HCT116 (cell line): ENCODE results near the gene PNPLA2. TPM values are rescaled to one million over a fixed set of nuclear protein-coding genes. Genes with fewer than 3 reads are reported as not detected.
A peak's percentile ranks its signal among the peaks of the same experiment; 100 is the strongest.

Source experiments
- ATAC-seq: fragments of 200-7000 bp; cut with Tn5 transposase; 2 replicates; pipeline ENCODE4 v1.9.1; 2020; ENCODE audit warnings: mild to moderate bottlenecking, moderate library complexity
- BruUV-seq: library from RNA; stranded (reverse); fragments of 400-500 nt; replicated peaks from 2 replicates; lab custom pipeline; 2021; lab: Mats Ljungman, UMichigan
- CTCF ChIA-PET: fragments of 300-600 bp; sonication (Branson Sonifier 250); formaldehyde crosslinking; loops from one replicate; lab custom pipeline; 2021; ENCODE audit warnings: antibody characterized with exemption; lab: Charles Lee
- POLR2A ChIA-PET: fragments of 300-600, 350-600 bp; sonication (Branson Sonifier 250); formaldehyde crosslinking; loops from one replicate; lab custom pipeline; 2021; ENCODE audit warnings: antibody characterized with exemption; lab: Charles Lee
- RAD21 ChIA-PET, 2 experiments: fragments of 300-600 bp; sonication (Branson Sonifier 250); formaldehyde crosslinking; loops; one replicate each; lab custom pipeline; 2023; ENCODE audit warnings: low total read pairs in 2 of 2; ENCODE audit not compliant: uncharacterized antibody in 2 of 2, unreplicated experiment in 2 of 2, low non-redundant PET in 1 of 2; lab: Charles Lee
- DNase-seq: peaks from one replicate; pipeline ENCODE4 v3.0.0-alpha.2; 2010; ENCODE audit warnings: low read depth, low spot score
- H2AFZ ChIP-seq: fragments of 200-600 bp; shearing (Covaris generic), sonication (generic); 2 replicates; pipeline ENCODE4 v1.6.1; 2017; ENCODE audit warnings: low read depth, mixed run types, mixed read lengths, antibody characterized with exemption, low read length; ENCODE audit not compliant: poor library complexity, severe bottlenecking
- H3K27ac ChIP-seq: 2 replicates; pipeline ENCODE4 v1.5.1; 2012; ENCODE audit warnings: low read depth, low read length
- H3K27me3 ChIP-seq: fragments of 200-600 bp; sonication (generic); 2 replicates; pipeline ENCODE4 v1.6.1; 2016; ENCODE audit warnings: mixed run types, low read length, mixed read lengths; ENCODE audit not compliant: insufficient read depth
- H3K36me3 ChIP-seq, 2 experiments: fragments of 200-500 bp in 1 of 2; fragments of 200-600 bp in 1 of 2; sonication (Bioruptor generic) in 1 of 2; sonication (generic) in 1 of 2; 2 replicates each; pipeline versions ENCODE4 v1.5.1 to v1.6.1; 2014 to 2016; ENCODE audit warnings: low read length in 2 of 2, inconsistent platforms in 1 of 2, mixed read lengths in 1 of 2, mixed run types in 1 of 2; ENCODE audit not compliant: insufficient read depth in 2 of 2, control insufficient read depth in 1 of 2
- H3K4me1 ChIP-seq, 2 experiments: fragments of 200-600 bp in 1 of 2; sonication (generic) in 1 of 2; 2 replicates each; pipeline versions ENCODE4 v1.5.1 to v1.6.1; 2012 to 2017; ENCODE audit warnings: low read length in 2 of 2, inconsistent platforms in 1 of 2, mild to moderate bottlenecking in 1 of 2, mixed read lengths in 1 of 2, mixed run types in 1 of 2, moderate library complexity in 1 of 2; ENCODE audit not compliant: insufficient read depth in 2 of 2, control insufficient read depth in 1 of 2
- H3K4me2 ChIP-seq: fragments of 200-600 bp; sonication (generic); 2 replicates; pipeline ENCODE4 v1.6.1; 2017; ENCODE audit warnings: mixed run types, low read length, mixed read lengths
- H3K4me3 ChIP-seq, 2 experiments: fragments of 200-600 bp in 1 of 2; sonication (generic) in 1 of 2; replicated peaks in 1 of 2; 2 replicates each; pipeline ENCODE4 v1.5.1; 2011 to 2016; ENCODE audit warnings: low read length in 2 of 2, control low read depth in 1 of 2, low read depth in 1 of 2, mild to moderate bottlenecking in 1 of 2, mixed read lengths in 1 of 2, mixed run types in 1 of 2
- H3K79me2 ChIP-seq: fragments of 200-600 bp; sonication (generic); 2 replicates; pipeline ENCODE4 v1.6.1; 2017; ENCODE audit warnings: mild to moderate bottlenecking, mixed run types, low read length, moderate library complexity, mixed read lengths; ENCODE audit not compliant: insufficient read depth
- H3K9ac ChIP-seq: fragments of 200-600 bp; sonication (generic); 2 replicates; pipeline ENCODE4 v1.6.1; 2016; ENCODE audit warnings: low read length, mixed read lengths
- H3K9me2 ChIP-seq: fragments of 200-600 bp; sonication (generic), shearing (Covaris generic); 2 replicates; pipeline ENCODE4 v1.6.1; 2017; ENCODE audit warnings: mixed run types, mild to moderate bottlenecking, moderate library complexity; ENCODE audit not compliant: insufficient read depth
- H3K9me3 ChIP-seq, 2 experiments: fragments of 200-500 bp in 1 of 2; fragments of 200-600 bp in 1 of 2; sonication (Bioruptor generic) in 1 of 2; sonication (generic) in 1 of 2; 2 replicates each; pipeline ENCODE4 v1.6.1; 2014 to 2017; ENCODE audit warnings: low read length in 2 of 2, mixed read lengths in 2 of 2, inconsistent platforms in 1 of 2, low read depth in 1 of 2, mild to moderate bottlenecking in 1 of 2, mixed run types in 1 of 2, moderate library complexity in 1 of 2; ENCODE audit not compliant: control insufficient read depth in 1 of 2, insufficient read depth in 1 of 2
- H4K20me1 ChIP-seq: fragments of 200-600 bp; sonication (generic), shearing (Covaris generic); 2 replicates; pipeline ENCODE4 v1.6.1; 2017; ENCODE audit warnings: mixed run types, mild to moderate bottlenecking, moderate library complexity; ENCODE audit not compliant: insufficient read depth
- CBX3 ChIP-seq: IDR thresholded peaks from 2 replicates; pipeline ENCODE4 v1.6.1; 2012; ENCODE audit warnings: low read depth
- EGR1 ChIP-seq: IDR thresholded peaks from 2 replicates; pipeline ENCODE4 v1.6.1; 2012; ENCODE audit warnings: low read depth
- EZH2 ChIP-seq: fragments of 200-600 bp; sonication (generic); IDR thresholded peaks from 2 replicates; pipeline ENCODE4 v1.6.1; 2017; ENCODE audit warnings: antibody characterized with exemption, mixed run types
- EZH2phosphoT487 ChIP-seq: fragments of 200-600 bp; IDR thresholded peaks from 2 replicates; pipeline ENCODE4 v1.6.1; 2018; ENCODE audit warnings: antibody characterized with exemption, borderline replicate concordance
- JUND ChIP-seq: IDR thresholded peaks from 2 replicates; pipeline ENCODE4 v1.6.1; 2012
- POLR2AphosphoS5 ChIP-seq: IDR thresholded peaks from 2 replicates; pipeline ENCODE4 v1.6.1; 2011; ENCODE audit warnings: mild to moderate bottlenecking, low read depth, low read length, moderate library complexity
- RAD21 ChIP-seq: IDR thresholded peaks from 2 replicates; pipeline ENCODE4 v1.6.1; 2012; ENCODE audit warnings: low read depth, mild to moderate bottlenecking
- SIN3A ChIP-seq: IDR thresholded peaks from 2 replicates; pipeline ENCODE4 v1.6.1; 2012; ENCODE audit warnings: low read depth
- SP1 ChIP-seq: IDR thresholded peaks from 2 replicates; pipeline ENCODE4 v1.6.1; 2012; ENCODE audit warnings: low read depth
- SRF ChIP-seq: IDR thresholded peaks from 2 replicates; pipeline ENCODE4 v1.6.1; 2012; ENCODE audit warnings: low read depth
- TCF7L2 ChIP-seq: IDR thresholded peaks from 2 replicates; pipeline ENCODE4 v1.7.0; 2011; ENCODE audit warnings: borderline replicate concordance, inconsistent platforms; ENCODE audit not compliant: insufficient read depth, insufficient read length; ENCODE audit errors: extremely low read depth
- YY1 ChIP-seq: IDR thresholded peaks from 2 replicates; pipeline ENCODE4 v1.6.1; 2011; ENCODE audit warnings: low read length, low read depth, moderate library complexity, mild to moderate bottlenecking; ENCODE audit not compliant: insufficient replicate concordance; ENCODE audit errors: extremely low read depth
- ZFX ChIP-seq: fragments of 450-650 bp; IDR thresholded peaks from 2 replicates; pipeline ENCODE4 v1.6.1; 2017
- intact Hi-C: fragments of 100-400 bp; cut with micrococcal nuclease; formaldehyde crosslinking; loops from 2 replicates; pipeline ENCODE4 v1.10.0; 2022
- total RNA-seq: library from RNA; stranded (reverse); gene quantifications from one replicate; pipeline ENCODE4 v1.2.1, GENCODE V29; 2021; ENCODE audit not compliant: unreplicated experiment
- TF ChIP-seq, protein P1 (sequence below): IDR thresholded peaks from 2 replicates; pipeline ENCODE4 v1.6.1; 2011; ENCODE audit warnings: mild to moderate bottlenecking, low read length, moderate library complexity; ENCODE audit not compliant: insufficient replicate concordance; ENCODE audit errors: extremely low read depth
- TF ChIP-seq, protein P2 (sequence below): IDR thresholded peaks from 2 replicates; pipeline ENCODE4 v1.6.1; 2012
- TF ChIP-seq, protein P3 (sequence below): IDR thresholded peaks from 2 replicates; pipeline ENCODE4 v1.6.1; 2012
- TF ChIP-seq, protein P4 (sequence below): IDR thresholded peaks from 2 replicates; pipeline ENCODE4 v1.6.1; 2012; ENCODE audit warnings: low read depth
- TF ChIP-seq, protein P5 (sequence below), 3 experiments: fragments of 200-600 bp in 1 of 3; sonication (generic) in 1 of 3; IDR thresholded peaks in 2 of 3; conservative IDR thresholded peaks in 1 of 3; 2 replicates each; pipeline ENCODE4 v1.5.1; 2012 to 2017; ENCODE audit warnings: low read depth in 2 of 3, low read length in 2 of 3, antibody characterized with exemption in 1 of 3, borderline replicate concordance in 1 of 3, control low read depth in 1 of 3, mild to moderate bottlenecking in 1 of 3, mixed read lengths in 1 of 3, mixed run types in 1 of 3, moderate library complexity in 1 of 3; ENCODE audit not compliant: insufficient read depth in 1 of 3

PNPLA2 gene
- total RNA-seq, 1 experiment from 2014 or later, result 124 TPM

DNA sequence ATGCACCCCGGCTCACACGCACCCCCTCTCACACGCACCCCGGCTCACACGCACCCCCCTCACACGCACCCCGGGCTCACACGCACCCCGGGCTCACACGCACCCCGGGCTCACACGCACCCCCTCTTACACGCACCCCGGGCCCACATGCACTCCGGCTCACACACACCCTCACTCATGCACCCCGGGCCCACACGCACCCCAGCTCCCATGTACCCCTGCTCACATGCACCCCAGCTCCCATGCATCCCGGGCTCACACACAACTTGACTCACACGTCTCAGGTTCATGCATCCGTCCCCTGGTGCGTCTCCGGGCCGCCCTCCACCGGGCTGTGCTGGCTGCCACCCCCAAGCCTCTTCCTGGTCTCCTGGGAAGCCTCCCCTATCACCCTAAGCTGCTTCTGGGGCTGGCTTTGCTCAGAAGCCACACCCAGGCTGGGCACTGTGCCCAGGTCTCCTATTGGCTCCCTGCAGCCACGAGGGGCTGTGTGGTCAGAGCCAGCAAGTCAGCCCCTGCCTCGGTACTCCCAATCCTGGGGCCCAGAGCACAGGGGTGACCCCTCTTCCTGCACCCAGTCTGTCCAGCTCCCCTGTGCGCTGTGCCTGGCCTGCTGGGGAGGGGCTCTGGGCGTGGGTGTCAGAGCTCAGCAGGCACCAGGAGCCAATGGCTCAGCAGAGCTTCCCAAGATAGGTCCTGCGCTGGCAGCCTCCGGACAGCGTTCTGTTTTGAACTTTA is 40.8 kb downstream of the PNPLA2 start:
- no peak overlapping the region for H3K4me3 ChIP-seq
- peak overlapping the region; percentile 42; the same call in 1 of the 2 replicates for H3K27ac ChIP-seq
- no peak for DNase-seq
- intact Hi-C loops, result no loop called here
- peak overlapping the region; percentile 17; the same call in 1 of the 2 replicates for H3K4me2 ChIP-seq
- no peaks in the 10 kb centered on the region for H3K36me3 ChIP-seq
- CTCF ChIA-PET, result interaction anchor here (1.3 kb wide), 1 partner anchor 11 kb away, joined by 4 read pairs; no protein-coding TSS in a partner anchor
- no peaks in the 10 kb centered on the region for H4K20me1 ChIP-seq
- H3K9me2 ChIP-seq, result no peaks in the 10 kb centered on the region
- TF ChIP-seq, protein P1, sequence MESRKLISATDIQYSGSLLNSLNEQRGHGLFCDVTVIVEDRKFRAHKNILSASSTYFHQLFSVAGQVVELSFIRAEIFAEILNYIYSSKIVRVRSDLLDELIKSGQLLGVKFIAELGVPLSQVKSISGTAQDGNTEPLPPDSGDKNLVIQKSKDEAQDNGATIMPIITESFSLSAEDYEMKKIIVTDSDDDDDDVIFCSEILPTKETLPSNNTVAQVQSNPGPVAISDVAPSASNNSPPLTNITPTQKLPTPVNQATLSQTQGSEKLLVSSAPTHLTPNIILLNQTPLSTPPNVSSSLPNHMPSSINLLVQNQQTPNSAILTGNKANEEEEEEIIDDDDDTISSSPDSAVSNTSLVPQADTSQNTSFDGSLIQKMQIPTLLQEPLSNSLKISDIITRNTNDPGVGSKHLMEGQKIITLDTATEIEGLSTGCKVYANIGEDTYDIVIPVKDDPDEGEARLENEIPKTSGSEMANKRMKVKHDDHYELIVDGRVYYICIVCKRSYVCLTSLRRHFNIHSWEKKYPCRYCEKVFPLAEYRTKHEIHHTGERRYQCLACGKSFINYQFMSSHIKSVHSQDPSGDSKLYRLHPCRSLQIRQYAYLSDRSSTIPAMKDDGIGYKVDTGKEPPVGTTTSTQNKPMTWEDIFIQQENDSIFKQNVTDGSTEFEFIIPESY, result no peak
- no peak for TF ChIP-seq ZFX
- no peak for TF ChIP-seq SRF
- TF ChIP-seq, protein P2, sequence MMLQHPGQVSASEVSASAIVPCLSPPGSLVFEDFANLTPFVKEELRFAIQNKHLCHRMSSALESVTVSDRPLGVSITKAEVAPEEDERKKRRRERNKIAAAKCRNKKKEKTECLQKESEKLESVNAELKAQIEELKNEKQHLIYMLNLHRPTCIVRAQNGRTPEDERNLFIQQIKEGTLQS, result no peak
- no peak for TF ChIP-seq RAD21
- TF ChIP-seq POLR2AphosphoS5, result no peak
- TF ChIP-seq TCF7L2, result no peak
- TF ChIP-seq YY1, result no peak
- no peak for TF ChIP-seq EGR1
- TF ChIP-seq, protein P3, sequence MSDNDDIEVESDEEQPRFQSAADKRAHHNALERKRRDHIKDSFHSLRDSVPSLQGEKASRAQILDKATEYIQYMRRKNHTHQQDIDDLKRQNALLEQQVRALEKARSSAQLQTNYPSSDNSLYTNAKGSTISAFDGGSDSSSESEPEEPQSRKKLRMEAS, result no peak
- no peak for TF ChIP-seq JUND
- no peak for TF ChIP-seq CBX3
- TF ChIP-seq, protein P4, sequence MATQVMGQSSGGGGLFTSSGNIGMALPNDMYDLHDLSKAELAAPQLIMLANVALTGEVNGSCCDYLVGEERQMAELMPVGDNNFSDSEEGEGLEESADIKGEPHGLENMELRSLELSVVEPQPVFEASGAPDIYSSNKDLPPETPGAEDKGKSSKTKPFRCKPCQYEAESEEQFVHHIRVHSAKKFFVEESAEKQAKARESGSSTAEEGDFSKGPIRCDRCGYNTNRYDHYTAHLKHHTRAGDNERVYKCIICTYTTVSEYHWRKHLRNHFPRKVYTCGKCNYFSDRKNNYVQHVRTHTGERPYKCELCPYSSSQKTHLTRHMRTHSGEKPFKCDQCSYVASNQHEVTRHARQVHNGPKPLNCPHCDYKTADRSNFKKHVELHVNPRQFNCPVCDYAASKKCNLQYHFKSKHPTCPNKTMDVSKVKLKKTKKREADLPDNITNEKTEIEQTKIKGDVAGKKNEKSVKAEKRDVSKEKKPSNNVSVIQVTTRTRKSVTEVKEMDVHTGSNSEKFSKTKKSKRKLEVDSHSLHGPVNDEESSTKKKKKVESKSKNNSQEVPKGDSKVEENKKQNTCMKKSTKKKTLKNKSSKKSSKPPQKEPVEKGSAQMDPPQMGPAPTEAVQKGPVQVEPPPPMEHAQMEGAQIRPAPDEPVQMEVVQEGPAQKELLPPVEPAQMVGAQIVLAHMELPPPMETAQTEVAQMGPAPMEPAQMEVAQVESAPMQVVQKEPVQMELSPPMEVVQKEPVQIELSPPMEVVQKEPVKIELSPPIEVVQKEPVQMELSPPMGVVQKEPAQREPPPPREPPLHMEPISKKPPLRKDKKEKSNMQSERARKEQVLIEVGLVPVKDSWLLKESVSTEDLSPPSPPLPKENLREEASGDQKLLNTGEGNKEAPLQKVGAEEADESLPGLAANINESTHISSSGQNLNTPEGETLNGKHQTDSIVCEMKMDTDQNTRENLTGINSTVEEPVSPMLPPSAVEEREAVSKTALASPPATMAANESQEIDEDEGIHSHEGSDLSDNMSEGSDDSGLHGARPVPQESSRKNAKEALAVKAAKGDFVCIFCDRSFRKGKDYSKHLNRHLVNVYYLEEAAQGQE, result no peak
- TF ChIP-seq, protein P5, sequence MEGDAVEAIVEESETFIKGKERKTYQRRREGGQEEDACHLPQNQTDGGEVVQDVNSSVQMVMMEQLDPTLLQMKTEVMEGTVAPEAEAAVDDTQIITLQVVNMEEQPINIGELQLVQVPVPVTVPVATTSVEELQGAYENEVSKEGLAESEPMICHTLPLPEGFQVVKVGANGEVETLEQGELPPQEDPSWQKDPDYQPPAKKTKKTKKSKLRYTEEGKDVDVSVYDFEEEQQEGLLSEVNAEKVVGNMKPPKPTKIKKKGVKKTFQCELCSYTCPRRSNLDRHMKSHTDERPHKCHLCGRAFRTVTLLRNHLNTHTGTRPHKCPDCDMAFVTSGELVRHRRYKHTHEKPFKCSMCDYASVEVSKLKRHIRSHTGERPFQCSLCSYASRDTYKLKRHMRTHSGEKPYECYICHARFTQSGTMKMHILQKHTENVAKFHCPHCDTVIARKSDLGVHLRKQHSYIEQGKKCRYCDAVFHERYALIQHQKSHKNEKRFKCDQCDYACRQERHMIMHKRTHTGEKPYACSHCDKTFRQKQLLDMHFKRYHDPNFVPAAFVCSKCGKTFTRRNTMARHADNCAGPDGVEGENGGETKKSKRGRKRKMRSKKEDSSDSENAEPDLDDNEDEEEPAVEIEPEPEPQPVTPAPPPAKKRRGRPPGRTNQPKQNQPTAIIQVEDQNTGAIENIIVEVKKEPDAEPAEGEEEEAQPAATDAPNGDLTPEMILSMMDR (IDR thresholded peaks at IDR 0.05 in 2 of 3, conservative IDR thresholded peaks at IDR 0.05 in 1 of 3; ENCODE audit: borderline replicate concordance in 1 of 3, insufficient read depth in 1 of 3, low read depth in 2 of 3, low read length in 2 of 3), result no peak
- TF ChIP-seq SP1, result no peak
- TF ChIP-seq EZH2phosphoT487, result no peak
- no peak for TF ChIP-seq EZH2
- no peak for TF ChIP-seq SIN3A
- BruUV-seq, result no TSS peak
- no peaks in the 10 kb centered on the region for H3K9me3 ChIP-seq
- no peak overlapping the region for H2AFZ ChIP-seq
- no peaks in the 10 kb centered on the region for H3K27me3 ChIP-seq
- peaks cover 7 to 23% of the 10 kb centered on the region in 2 experiments for H3K4me1 ChIP-seq
- POLR2A ChIA-PET, result no interaction called here
- no peaks in the 10 kb centered on the region for H3K79me2 ChIP-seq
- H3K9ac ChIP-seq, result no peak overlapping the region
- peak; percentile 55 for ATAC-seq
- RAD21 ChIA-PET, result interaction anchor here in 1 of 2 experiments (0.8 kb wide), 1 partner anchor 257 kb away, joined by 3 read pairs; no protein-coding TSS in a partner anchor
